Ovary (tissue), 3 donors: ENCODE results near the gene ABCA1.

ENCODE experiments used
- CTCF ChIP-seq, 3 donors: fragments of 450-650 bp in 2 of 3; fragments of 200-600 bp in 1 of 3; IDR thresholded peaks; one replicate each; pipeline versions ENCODE4 v1.5.1 to v1.8.0; 2016 to 2022; ENCODE audit warnings: antibody characterized with exemption in 3 of 3, mild to moderate bottlenecking in 1 of 3
- POLR2A ChIP-seq: fragments of 450-650 bp; IDR thresholded peaks from one replicate; pipeline ENCODE4 v1.6.1; 2017; ENCODE audit warnings: antibody characterized with exemption, mild to moderate bottlenecking, moderate library complexity
- donor health status: DM: no; HTN: no; CAD: no.

GRCh38 chr9:104903609-104904008 lies 24.3 kb downstream of the ABCA1 start:
- TF ChIP-seq CTCF (IDR thresholded peaks at IDR 0.05) (no peak), POLR2A (no peak)
